K562 (cell line): Measurements from ENCODE around the gene ZNF277. TPM values are rescaled to one million over a fixed set of nuclear protein-coding genes. Genes with fewer than 3 reads are reported as not detected.
A peak's percentile ranks its signal among the peaks of the same experiment; 100 is the strongest.

Experiments
- ATAC-seq: fragments of 200-7000 bp; cut with Tn5 transposase; 3 replicates; pipeline ENCODE4 v1.9.1; 2020; ENCODE audit warnings: moderate library complexity
- BruUV-seq: library from RNA; stranded (reverse); fragments of 400-500 nt; replicated peaks from 2 replicates; lab custom pipeline; 2021; lab: Mats Ljungman, UMichigan
- CTCF ChIA-PET: fragments of 300-600 bp; formaldehyde crosslinking; extraction: SDS; loops from one replicate; lab custom pipeline; 2021; ENCODE audit warnings: low intra/inter-chr PET ratio; lab: Yijun Ruan, JAX
- POLR2A ChIA-PET: fragments of 300-600, 350-650 bp; sonication (Branson Sonifier 250); formaldehyde crosslinking; extraction: SDS; loops from one replicate; lab custom pipeline; 2021; ENCODE audit warnings: antibody characterized with exemption, inconsistent platforms; lab: Yijun Ruan, JAX
- DNase-seq, 4 experiments: peaks; one replicate each; pipeline versions ENCODE4 v3.0.0 to v3.0.0-alpha.2; 2011 to 2018; ENCODE audit warnings: low spot score in 3 of 4, mixed read lengths in 3 of 4; ENCODE audit errors: extremely low read depth in 1 of 4
- FAIRE-seq: peaks from 2 replicates; lab custom pipeline; 2011; peaks lifted over from hg19 to GRCh38; lab: Jason Lieb, UNC
- H2AFZ ChIP-seq: 2 replicates; pipeline ENCODE4 v1.6.0; 2011; ENCODE audit warnings: low read depth, low read length, control low read depth, inconsistent platforms
- H3K27ac ChIP-seq: fragments of 200-600 bp; 3 replicates; pipeline ENCODE4 v1.8.0; 2011; ENCODE audit warnings: low read depth, mild to moderate bottlenecking, control low read depth, inconsistent platforms, low read length, moderate library complexity, mixed read lengths; ENCODE audit errors: extremely low read depth
- H3K27me3 ChIP-seq, 2 experiments: fragments of 300-600 bp in 1 of 2; 2 replicates in 1 of 2; 3 replicates in 1 of 2; pipeline versions ENCODE4 v1.6.0 to v1.8.0; 2011; ENCODE audit warnings: inconsistent platforms in 2 of 2, low read length in 2 of 2, mild to moderate bottlenecking in 1 of 2, mixed read lengths in 1 of 2, moderate library complexity in 1 of 2; ENCODE audit not compliant: control insufficient read depth in 2 of 2, insufficient read depth in 2 of 2
- H3K36me3 ChIP-seq: fragments of 300-600 bp; 3 replicates; pipeline ENCODE4 v1.8.0; 2011; ENCODE audit warnings: mild to moderate bottlenecking, low read length, inconsistent platforms; ENCODE audit not compliant: control insufficient read depth, insufficient read depth
- H3K4me1 ChIP-seq, 2 experiments: fragments of 200-600 bp in 1 of 2; replicated peaks in 1 of 2; 2 replicates in 1 of 2; 3 replicates in 1 of 2; pipeline versions ENCODE4 v1.5.1 to v1.8.0; 2011; ENCODE audit warnings: inconsistent platforms in 2 of 2, low read length in 2 of 2, mild to moderate bottlenecking in 1 of 2, mixed read lengths in 1 of 2, moderate library complexity in 1 of 2; ENCODE audit not compliant: control insufficient read depth in 2 of 2, insufficient read depth in 2 of 2
- H3K4me2 ChIP-seq: 2 replicates; pipeline ENCODE4 v1.6.1; 2011; ENCODE audit warnings: low read length, control low read depth, inconsistent platforms, mixed read lengths; ENCODE audit not compliant: insufficient read depth
- H3K4me3 ChIP-seq: fragments of 200-600 bp; sonication (generic), shearing (Covaris generic); 2 replicates; pipeline ENCODE4 v1.5.1; 2016; ENCODE audit warnings: control low read depth, inconsistent platforms
- H3K79me2 ChIP-seq: fragments of 200-600 bp; 3 replicates; pipeline ENCODE4 v1.8.0; 2011; ENCODE audit warnings: low read length, inconsistent platforms; ENCODE audit not compliant: control insufficient read depth, insufficient read depth
- H3K9ac ChIP-seq, 2 experiments: 2 replicates each; pipeline versions ENCODE4 v1.6.0 to v1.6.1; 2011; ENCODE audit warnings: low read depth in 2 of 2, low read length in 2 of 2, control low read depth in 1 of 2, inconsistent platforms in 1 of 2, mild to moderate bottlenecking in 1 of 2, mixed read lengths in 1 of 2; ENCODE audit not compliant: insufficient read depth in 1 of 2
- H3K9me1 ChIP-seq: one replicate; pipeline ENCODE4 v1.6.0; 2011; ENCODE audit warnings: inconsistent platforms, mild to moderate bottlenecking, low read length, moderate library complexity; ENCODE audit not compliant: control insufficient read depth, insufficient read depth
- H3K9me3 ChIP-seq: replicated peaks from 2 replicates; pipeline ENCODE4 v1.5.1; 2011; ENCODE audit warnings: low read depth, low read length, inconsistent platforms; ENCODE audit not compliant: control insufficient read depth, insufficient read depth
- H4K20me1 ChIP-seq: replicated peaks from 2 replicates; pipeline ENCODE4 v1.6.1; 2011; ENCODE audit warnings: low read length, inconsistent platforms, mixed read lengths; ENCODE audit not compliant: control insufficient read depth, insufficient read depth
- CHCHD3 ChIP-seq: fragments of 250-450 bp; sonication (Bioruptor Pico); IDR thresholded peaks from 2 replicates; pipeline ENCODE4 v2.1.2; 2022; ENCODE audit warnings: mild to moderate bottlenecking
- CREB3L1 ChIP-seq: fragments of 450-650 bp; IDR thresholded peaks from 2 replicates; pipeline ENCODE4 v1.6.1; 2014; ENCODE audit warnings: low read depth, mild to moderate bottlenecking, moderate library complexity, borderline replicate concordance
- NFIC ChIP-seq: fragments of 450-650 bp; IDR thresholded peaks from 2 replicates; pipeline ENCODE4 v1.6.1; 2017; ENCODE audit warnings: mild to moderate bottlenecking, inconsistent platforms
- NFIX ChIP-seq: fragments of 250-450 bp; sonication (Bioruptor Pico); IDR thresholded peaks from 2 replicates; pipeline ENCODE4 v1.4.0; 2020; ENCODE audit warnings: low read depth, mild to moderate bottlenecking, moderate library complexity
- RREB1 ChIP-seq: fragments of 250-450 bp; sonication (Bioruptor Pico); IDR thresholded peaks from 2 replicates; pipeline ENCODE4 v1.4.0; 2020
- SIN3A ChIP-seq, 2 experiments: fragments of 150-350 bp in 1 of 2; IDR thresholded peaks; 2 replicates each; pipeline ENCODE4 v1.6.1; 2011 to 2016; ENCODE audit warnings: borderline replicate concordance in 2 of 2, low read depth in 2 of 2, low read length in 2 of 2, mild to moderate bottlenecking in 2 of 2, moderate library complexity in 2 of 2; ENCODE audit not compliant: control insufficient read depth in 1 of 2
- SMAD1 ChIP-seq: fragments of 150-350 bp; IDR thresholded peaks from 2 replicates; pipeline ENCODE4 v1.6.1; 2014; ENCODE audit warnings: low read length, low read depth; ENCODE audit not compliant: partially characterized antibody
- SPI1 ChIP-seq: IDR thresholded peaks from 2 replicates; pipeline ENCODE4 v1.6.1; 2011; ENCODE audit warnings: low read depth, low read length, control low read depth, borderline replicate concordance
- WHSC1 ChIP-seq: IDR thresholded peaks from one replicate; pipeline ENCODE4 v1.6.1; 2012; ENCODE audit warnings: low read length, control low read depth, inconsistent platforms
- ZFP36 ChIP-seq: fragments of 150-350 bp; IDR thresholded peaks from 2 replicates; pipeline ENCODE4 v1.6.1; 2018; ENCODE audit warnings: low read length, low read depth; ENCODE audit not compliant: partially characterized antibody
- ZNF253 ChIP-seq: fragments of 250-450 bp; sonication (Bioruptor Pico); conservative IDR thresholded peaks from 2 replicates; pipeline ENCODE4 v1.6.1; 2021; ENCODE audit warnings: mild to moderate bottlenecking
- ZNF561 ChIP-seq: fragments of 450-650 bp; formaldehyde crosslinking; conservative IDR thresholded peaks from 2 replicates; pipeline ENCODE4 v1.4.0; 2020; ENCODE audit warnings: mild to moderate bottlenecking, moderate library complexity
- ZNF699 ChIP-seq: fragments of 250-450 bp; sonication (Bioruptor Pico); IDR thresholded peaks from 2 replicates; pipeline ENCODE4 v1.8.0; 2021; ENCODE audit warnings: mild to moderate bottlenecking, moderate library complexity; ENCODE audit not compliant: insufficient replicate concordance
- WGBS: fragments of 100-300 bp; shearing (Covaris generic); methylation state at CpG from one replicate; pipeline ENCODE4 v1.1.6; 2016; ENCODE audit warnings: low coverage, mixed read lengths; ENCODE audit not compliant: insufficient coverage; ENCODE audit errors: missing lambda C conversion rate; 5-methylcytosine and 5-hydroxymethylcytosine counted together
- in situ Hi-C: fragments of 300-500 bp; cut with MboI; formaldehyde crosslinking; loops from 4 replicates; pipeline ENCODE4 v1.15.0; 2018; ENCODE audit warnings: inconsistent platforms, mixed read lengths
- intact Hi-C: fragments of 100-400 bp; cut with micrococcal nuclease; formaldehyde crosslinking; loops from 2 replicates; pipeline ENCODE4 v1.14.2; 2022
- polyA plus RNA-seq, 8 experiments: library from polyadenylated mRNA; depleted of rRNA in 4 of 8; stranded (reverse) in 5 of 8; unstranded in 3 of 8; fragments of >200 nt; fragmentation: Nextera tagmentation in 2 of 8; fragmentation: Illumina TruSeq in 1 of 8; extraction: Ambion mirVana in 2 of 8; extraction: Trizol in 1 of 8; gene quantifications; 2 replicates each; pipeline versions ENCODE4 v1.2.1 to v1.2.3, GENCODE V29; 2011 to 2014; ENCODE audit warnings: inconsistent platforms in 1 of 8, missing spikeins in 1 of 8
- total RNA-seq, 7 experiments: library from RNA; depleted of rRNA in 6 of 7; stranded (reverse); fragments of >200 nt in 6 of 7; fragmentation: Illumina TruSeq in 2 of 7; extraction: Trizol in 2 of 7; gene quantifications; 2 replicates each; pipeline versions ENCODE4 v1.2.1 to v1.2.3, GENCODE V29; 2011 to 2021; ENCODE audit warnings: low replicate concordance in 1 of 7
- TF ChIP-seq, protein P1 (sequence below): fragments of 450-650 bp; IDR thresholded peaks from 2 replicates; pipeline ENCODE4 v1.7.0; 2016; ENCODE audit warnings: borderline replicate concordance

The ZNF277 gene
- total and polyA plus RNA-seq, 9 of the 15 experiments (the other 6 are each of a cell fraction or from before 2014, with no cell fraction given), result 18.8 to 33.5 (median 27.7) TPM

GRCh38 chr7:112202816-112203215 lies 3.7 kb upstream of the ZNF277 start:
- H3K9me3 ChIP-seq, result no peaks in the 10 kb centered on the region
- H3K4me1 ChIP-seq, result peaks cover 12 to 16% of the 10 kb centered on the region in 2 experiments; a peak in 4 of 5 replicates
- ATAC-seq, result no peak
- ChIA-PET CTCF (no interaction called here), POLR2A (interaction anchor here (1.1 kb wide), 1 partner anchor 31 kb away, joined by 3 read pairs; no protein-coding TSS in a partner anchor)
- BruUV-seq, result no TSS peak
- peaks cover 24 to 28% of the 10 kb centered on the region in 2 experiments for H3K27me3 ChIP-seq
- 0% methylated on average over 2 of the region's 2 CpGs for WGBS
- no peaks in the 10 kb centered on the region for H4K20me1 ChIP-seq
- H3K9me1 ChIP-seq, result no peaks in the 10 kb centered on the region
- H3K4me3 ChIP-seq, result no peak overlapping the region
- no peaks in the 10 kb centered on the region for H3K36me3 ChIP-seq
- H3K79me2 ChIP-seq, result peaks cover 12% of the 10 kb centered on the region
- in situ Hi-C loops, result no loop called here
- intact Hi-C loops, result loop anchor here (10.0 kb wide), 2 partner anchors 212 to 292 kb away; no protein-coding TSS in a partner anchor
- H3K9ac ChIP-seq, result no peak overlapping the region
- no peak overlapping the region for H2AFZ ChIP-seq
- H3K27ac ChIP-seq, result no peak overlapping the region
- no peak overlapping the region for H3K4me2 ChIP-seq
- no peak for FAIRE-seq
- DNase-seq, result peak in 1 of 4 experiments; percentile 41
- TF ChIP-seq ZNF561 (CRISPR knock-in tag) (no peak), ZFP36 (peak; percentile 31), RREB1 (no peak), SMAD1 (peak; percentile 61), ZNF253 (CRISPR knock-in tag) (no peak), CREB3L1 (no peak), SPI1 (peak; percentile 17; the same call in 1 of the 2 replicates), SIN3A (IDR thresholded peaks at IDR 0.05; ENCODE audit: borderline replicate concordance in 2 of 2, control insufficient read depth in 1 of 2, low read depth in 2 of 2, low read length in 2 of 2) (no peak), ZNF699 (no peak), NFIX (CRISPR knock-in tag) (peak; percentile 95), CHCHD3 (no peak), NFIC (peak; percentile 99), WHSC1 (no peak)
- TF ChIP-seq, protein P1, sequence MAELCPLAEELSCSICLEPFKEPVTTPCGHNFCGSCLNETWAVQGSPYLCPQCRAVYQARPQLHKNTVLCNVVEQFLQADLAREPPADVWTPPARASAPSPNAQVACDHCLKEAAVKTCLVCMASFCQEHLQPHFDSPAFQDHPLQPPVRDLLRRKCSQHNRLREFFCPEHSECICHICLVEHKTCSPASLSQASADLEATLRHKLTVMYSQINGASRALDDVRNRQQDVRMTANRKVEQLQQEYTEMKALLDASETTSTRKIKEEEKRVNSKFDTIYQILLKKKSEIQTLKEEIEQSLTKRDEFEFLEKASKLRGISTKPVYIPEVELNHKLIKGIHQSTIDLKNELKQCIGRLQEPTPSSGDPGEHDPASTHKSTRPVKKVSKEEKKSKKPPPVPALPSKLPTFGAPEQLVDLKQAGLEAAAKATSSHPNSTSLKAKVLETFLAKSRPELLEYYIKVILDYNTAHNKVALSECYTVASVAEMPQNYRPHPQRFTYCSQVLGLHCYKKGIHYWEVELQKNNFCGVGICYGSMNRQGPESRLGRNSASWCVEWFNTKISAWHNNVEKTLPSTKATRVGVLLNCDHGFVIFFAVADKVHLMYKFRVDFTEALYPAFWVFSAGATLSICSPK, result no peak
